Fibroblast of peridontal ligament (primary cell): ENCODE data around the gene SLC47A2.

Source experiments
- DNase-seq: peaks from one replicate; pipeline ENCODE4 v3.0.0-alpha.2; 2010; ENCODE audit errors: extremely low read depth

SLC47A2 gene

DNA sequence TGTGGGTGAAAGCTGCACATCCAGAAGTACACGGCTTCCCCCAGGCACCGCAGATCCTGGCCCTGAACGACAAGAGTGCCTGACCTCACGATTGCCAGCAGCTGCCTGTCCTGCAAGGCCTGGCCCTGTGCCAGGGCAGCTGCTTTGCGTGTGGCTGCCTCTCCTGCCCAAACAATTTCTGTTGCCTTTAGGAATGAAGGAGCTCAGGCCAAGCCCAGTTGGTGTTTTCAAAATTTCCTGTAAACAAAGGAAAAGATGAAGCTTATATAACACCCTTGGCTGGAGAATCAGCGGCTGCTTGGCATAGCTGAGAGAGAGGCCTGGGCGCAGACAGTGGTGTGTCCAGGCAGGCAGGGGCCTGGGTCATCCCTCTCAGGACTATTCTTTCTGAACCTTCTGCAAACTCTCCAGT, 11.7 kb upstream of the SLC47A2 start:
- DNase-seq, result peak; percentile 91

- DNase-seq, result peak; percentile 92
These were observed 11.2 kb upstream of the SLC47A2 start for GRCh38 chr17:19727501-19728078.

DNA sequence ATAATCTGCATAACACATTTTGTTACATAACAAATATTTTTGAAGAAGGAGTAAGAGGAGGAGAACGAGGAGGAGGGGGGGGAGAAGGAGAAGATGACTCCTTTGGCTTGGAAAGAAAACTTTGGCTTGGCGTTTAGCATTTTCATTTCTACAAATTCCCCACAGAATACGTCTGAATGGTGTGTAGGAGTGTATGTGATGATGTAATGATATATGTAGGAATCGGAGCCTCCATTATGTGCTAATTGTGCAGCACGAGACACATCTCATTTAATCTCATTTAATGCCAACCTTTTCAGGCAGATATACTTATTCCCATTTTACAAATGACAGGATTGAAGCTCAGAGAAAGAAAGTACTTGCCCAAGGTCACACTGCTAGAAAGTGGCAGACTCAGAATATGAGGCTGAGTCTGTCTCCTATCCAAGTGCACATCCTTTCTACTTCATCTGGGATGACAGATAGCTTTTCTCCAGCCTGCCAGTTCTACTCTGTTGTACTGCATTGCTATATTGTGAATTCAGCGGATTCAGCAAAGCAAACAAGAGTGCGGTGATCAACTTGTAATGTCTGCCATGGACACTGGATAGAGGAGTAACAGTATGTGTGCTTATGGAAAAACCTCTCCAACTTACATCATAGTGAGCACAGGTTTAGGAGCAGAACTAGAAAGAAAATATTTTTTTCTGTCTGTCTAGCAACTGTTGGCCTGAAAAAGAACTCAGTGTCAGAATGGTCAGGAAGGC, 10.4 kb upstream of the SLC47A2 start:
- peak; percentile 63 for DNase-seq

- no peak for DNase-seq
These were observed 9.1 kb upstream of the SLC47A2 start for GRCh38 chr17:19725486-19725885.

DNA sequence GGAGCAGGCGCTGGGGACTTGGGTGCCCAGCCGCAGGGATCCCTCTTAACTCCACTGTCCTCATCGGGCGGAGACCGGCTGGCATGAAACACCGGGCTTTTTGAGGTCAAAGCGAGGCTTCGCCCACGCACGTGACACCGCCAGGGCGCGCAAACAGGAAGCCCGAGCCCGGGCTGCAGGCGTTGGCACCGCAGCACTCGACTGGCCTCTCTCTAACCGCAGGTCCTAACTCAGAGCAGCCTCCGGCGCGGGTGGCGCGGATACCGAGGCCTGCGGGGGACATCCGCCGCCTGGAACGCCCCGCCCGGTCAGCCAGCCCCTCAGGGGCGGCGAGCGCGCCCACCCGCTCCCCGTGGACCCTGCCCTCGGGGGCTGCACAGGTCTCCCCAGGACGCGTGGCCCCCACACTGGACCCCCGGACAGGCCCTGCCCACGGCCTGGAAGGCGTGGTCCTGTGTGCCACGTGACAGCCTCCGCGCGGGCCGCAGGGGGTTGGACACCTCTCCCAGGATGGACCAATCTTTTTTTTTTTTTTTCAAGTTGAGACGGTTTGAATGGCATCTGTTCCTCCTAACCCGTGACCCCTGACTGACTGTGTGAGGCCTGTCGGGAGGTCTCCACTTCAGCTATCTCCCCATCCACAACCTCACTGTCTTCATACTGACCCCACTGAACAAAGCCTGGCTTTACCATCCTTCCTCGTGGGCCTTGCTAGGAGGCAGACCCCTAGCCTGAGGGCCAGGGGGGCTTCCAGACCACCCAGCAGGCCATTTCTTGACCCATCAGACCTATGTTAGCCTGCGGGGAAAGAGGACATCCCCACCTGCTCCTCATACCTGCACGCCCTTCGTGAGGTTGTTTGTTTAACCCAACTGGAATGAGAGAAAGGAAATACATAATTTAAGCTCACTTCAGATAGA, 8.4 kb upstream of the SLC47A2 start:
- no peak for DNase-seq

- no peak for DNase-seq
These were observed 7.6 kb upstream of the SLC47A2 start for GRCh38 chr17:19723964-19724363.

DNA sequence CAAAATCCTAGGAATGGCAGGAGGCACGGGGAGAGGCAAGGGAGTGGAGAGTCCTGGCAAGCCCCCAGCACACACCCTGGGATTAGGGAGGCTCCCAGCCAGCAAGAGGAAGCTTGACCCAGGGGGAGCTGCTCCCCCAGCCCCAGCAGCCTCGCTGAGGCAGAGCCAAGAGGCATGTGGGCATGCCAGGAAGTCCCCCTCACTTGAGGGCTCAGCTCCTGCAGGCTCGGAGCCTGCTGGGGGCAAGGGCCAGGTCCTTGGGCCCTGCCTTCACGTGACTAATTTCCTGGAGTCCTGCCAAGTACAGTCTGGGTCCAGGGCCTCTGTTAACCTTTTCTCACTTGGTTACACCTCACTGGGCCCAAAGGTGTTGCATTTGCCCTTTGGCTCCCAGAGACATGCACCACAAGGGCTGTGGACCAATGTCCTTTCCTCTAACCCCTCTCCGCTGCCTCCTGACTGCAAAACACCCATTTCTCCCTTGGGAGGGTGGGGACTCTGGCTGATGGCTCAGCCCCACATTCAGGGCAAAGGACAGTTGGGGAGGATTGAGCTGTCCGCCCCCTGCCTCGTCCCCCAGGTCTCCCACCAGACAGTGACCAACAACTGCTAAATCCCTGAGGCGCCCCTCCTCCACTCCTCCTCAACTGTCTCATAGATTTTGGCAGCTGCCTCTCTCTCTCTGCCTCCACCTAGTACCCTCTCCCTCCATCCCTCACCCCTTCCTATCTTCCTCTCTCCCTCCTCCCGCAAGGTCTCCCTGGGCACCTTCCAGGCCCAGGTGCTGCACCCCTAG, 4.4 kb upstream of the SLC47A2 start:
- DNase-seq, result no peak

DNA sequence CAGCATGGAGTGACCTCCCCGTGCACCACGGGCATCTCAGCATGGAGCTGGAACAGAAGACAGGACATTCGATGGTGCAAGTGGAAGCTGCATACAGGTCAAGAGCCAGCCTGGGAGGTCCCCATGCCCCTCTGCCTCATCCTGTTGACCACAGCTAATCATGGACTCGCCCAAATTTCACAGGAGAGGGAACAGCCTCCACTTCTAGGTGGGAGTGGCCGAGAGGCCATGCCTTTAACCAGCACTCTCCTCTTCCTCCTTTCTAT, 3.8 kb upstream of the SLC47A2 start:
- DNase-seq, result no peak

- DNase-seq, result no peak
These were observed 3.2 kb upstream of the SLC47A2 start for GRCh38 chr17:19719355-19720209.

DNA sequence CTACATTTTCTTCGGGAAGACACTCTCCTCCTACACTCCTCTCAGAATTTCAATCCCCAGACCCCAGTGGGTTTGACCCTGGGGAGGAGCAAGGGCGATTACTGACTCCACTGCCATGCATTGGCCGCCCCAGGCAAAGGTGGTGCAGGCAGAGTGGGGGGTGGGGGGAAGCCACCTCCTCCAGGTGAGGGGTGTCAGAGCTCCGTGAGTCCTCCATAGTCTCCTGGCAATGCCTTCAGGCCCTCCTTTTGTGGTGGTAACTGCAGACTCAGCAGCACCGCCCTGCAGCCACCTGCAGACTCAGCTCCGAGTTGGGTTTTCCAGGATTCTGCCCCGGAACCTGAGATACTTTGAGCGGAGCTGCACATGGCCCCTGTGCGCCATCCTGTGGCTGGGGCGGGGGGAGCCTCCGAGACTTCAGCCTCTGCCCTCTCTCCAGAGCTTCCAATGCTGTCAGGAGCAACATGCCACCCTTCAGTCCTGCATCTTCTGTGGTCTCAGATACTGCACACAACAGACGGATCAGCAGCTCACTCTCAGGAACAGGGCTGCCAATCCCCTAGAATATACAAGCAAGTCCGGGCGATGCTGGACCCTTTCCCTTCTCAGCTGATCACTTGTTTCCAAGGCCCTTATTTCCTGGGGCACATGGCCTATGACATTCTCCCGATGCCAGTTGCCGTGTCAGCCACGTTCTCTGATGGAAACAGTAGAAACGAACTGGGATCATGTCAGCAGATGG, 2.4 kb upstream of the SLC47A2 start:
- DNase-seq, result no peak

- DNase-seq, result no peak
These were observed 1.7 kb upstream of the SLC47A2 start for GRCh38 chr17:19718041-19718612.

DNA sequence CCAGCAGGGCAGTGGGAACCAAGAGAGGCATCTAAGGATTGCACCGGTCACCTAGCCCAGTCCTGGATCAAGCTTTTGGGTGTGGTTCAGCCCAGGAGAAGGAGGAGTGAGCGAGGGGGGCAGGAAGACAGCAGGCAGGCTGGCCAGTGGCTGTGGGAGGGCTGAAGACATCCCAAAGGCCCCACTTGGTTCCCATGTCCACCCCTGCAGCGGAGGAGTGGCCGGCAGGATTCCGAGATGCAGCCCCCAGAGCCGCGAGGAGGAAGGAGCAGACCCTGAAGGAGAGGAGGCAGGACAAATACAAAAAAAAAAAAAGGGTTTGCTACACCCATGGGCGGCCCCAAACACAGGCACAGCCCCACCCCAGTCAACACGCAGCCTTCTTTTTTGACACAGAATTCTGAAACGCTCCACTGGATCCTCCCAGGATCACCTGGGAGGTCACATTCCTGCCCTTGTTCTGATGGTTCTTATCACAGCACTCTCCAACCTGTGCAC, 1.1 kb upstream of the SLC47A2 start:
- DNase-seq, result no peak

DNA sequence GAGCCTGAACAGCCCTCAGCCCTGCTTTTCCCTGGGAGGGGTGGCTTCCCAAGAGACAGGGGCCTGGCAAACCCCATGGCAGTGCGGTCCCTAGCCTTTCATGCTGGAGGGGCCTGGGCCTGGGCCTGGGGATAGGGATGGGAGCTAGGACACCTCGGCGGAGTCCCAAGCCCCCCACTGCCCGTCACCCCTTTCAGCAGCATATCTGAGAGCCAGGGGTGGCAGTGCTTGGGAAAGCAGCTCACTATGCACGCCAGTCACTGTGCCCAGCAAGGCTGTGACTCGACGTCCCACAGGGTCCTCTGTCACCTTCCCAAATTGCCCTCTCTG, 612 bp upstream of the SLC47A2 start:
- DNase-seq, result no peak

DNA sequence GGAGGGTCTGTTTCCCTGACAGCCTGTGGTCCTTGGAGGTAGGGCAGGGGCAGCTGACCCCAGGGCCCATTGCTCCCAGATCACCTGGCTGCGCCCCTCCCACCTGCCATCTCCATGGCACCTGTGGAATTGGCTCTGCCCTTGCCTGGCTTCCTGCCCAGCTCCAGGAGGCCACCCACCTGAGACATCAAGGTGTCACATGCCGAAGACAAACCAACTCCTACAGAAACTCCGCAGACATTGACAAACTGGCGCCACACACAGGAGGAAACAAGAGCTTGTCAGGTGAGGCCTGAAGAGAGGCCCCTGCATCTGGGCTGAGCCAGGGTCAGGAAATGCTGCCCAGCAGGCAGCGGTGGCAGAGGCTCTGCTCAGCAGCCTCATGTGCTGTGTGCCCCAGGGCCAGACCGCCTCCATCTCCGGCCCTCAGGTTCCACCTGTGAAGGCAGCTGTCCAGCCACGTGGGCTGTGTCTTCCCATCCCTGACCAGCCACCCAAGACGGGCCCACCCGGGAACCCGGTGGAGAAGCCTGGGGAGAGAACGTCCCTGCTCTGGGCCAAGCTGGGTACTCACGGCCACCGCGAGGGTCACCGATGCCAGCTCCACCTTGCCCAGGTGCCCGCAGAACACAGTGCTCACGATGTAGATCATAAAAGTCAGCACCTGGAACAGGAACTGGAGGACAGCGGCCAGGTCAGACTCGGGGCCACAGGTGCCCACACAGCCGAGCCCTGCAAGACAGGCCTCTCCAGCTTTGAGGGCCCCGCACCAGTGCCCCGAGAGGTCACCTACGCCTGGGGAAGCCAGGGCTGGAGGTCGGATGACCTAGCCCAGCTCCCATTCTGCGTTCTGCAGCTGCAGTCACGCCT, 1.6 kb downstream of the SLC47A2 start:
- no peak for DNase-seq

DNA sequence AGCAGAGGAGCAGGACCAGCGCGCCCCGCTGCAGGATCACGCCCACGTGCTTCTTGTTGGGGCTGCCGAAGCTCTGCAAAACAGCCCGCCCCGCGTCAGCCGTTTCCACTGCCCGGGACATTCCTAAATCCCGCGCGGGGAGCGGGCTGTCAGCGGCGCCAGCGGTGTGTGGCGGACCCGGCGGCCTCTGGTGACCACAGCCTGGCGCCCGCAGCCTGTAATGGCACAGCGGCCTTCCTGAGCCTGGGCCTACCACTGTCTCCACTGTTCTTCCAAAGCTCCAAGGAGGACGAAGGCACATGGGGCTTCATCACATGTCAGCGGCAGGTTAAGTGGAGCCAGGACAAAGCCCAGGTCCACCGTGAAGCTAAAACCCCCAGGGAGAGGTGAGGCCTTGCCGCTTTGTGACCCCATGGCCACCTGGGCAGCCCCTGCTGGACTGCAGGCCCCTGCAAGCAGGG, 2.5 kb downstream of the SLC47A2 start:
- no peak for DNase-seq

- DNase-seq, result no peak
These were observed 2.9 kb downstream of the SLC47A2 start for GRCh38 chr17:19713462-19713861.

DNA sequence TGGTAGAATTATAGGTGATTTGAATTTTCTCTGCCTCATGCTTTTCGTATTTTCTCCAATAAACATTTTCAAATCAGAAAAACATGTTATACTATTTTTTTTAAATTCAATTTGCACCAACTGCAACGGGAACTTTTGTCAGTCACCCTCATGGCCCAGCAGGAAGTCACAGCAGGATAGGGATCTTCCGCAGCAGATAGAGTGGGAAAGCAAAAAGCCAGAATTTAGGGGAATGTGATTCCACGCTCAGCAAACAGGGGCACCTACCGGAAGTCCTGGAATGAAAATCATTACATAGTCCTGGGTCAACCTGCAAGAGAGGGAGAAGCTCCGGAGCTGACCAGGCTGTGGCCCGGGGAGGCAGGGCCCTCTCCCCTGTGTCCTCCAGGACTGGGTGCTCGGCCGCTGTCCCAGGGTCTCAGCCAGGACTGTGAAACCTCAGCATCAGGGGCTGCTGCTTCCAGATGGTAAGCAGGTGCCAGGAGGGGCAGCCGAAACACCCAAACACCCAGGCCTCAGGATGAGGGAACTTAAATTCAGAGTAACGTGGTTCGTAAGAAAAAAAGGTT, 3.9 kb downstream of the SLC47A2 start:
- no peak for DNase-seq

DNA sequence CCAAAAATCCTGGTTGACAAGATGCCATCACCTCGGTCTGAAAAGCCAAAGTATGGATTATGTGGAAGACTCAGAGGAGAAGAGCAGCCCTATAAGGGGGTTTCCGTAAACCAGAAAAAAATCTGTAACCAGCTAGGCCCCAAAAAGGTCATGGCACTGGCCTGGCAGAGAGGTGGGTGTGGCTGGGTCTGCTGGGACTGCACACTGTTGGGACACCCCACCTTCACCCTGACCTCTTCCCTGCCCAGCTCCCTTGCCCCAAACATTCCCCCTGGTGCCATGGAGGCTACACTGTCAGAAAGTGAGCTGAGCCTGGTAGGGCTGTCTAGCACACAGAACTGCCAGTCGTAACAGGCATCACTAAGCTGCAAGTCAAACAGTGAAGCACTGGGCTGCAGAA, 6.5 kb downstream of the SLC47A2 start:
- DNase-seq, result no peak
